ENCODE results near the gene LSM2.
A peak's percentile ranks its signal among the peaks of the same experiment; 100 is the strongest.
"Not testable (repeated sequence)": the region's sequence is repeated elsewhere in the genome, so short reads cannot be mapped to it uniquely, and the experiment has no call there.

The LSM2 gene

DNA sequence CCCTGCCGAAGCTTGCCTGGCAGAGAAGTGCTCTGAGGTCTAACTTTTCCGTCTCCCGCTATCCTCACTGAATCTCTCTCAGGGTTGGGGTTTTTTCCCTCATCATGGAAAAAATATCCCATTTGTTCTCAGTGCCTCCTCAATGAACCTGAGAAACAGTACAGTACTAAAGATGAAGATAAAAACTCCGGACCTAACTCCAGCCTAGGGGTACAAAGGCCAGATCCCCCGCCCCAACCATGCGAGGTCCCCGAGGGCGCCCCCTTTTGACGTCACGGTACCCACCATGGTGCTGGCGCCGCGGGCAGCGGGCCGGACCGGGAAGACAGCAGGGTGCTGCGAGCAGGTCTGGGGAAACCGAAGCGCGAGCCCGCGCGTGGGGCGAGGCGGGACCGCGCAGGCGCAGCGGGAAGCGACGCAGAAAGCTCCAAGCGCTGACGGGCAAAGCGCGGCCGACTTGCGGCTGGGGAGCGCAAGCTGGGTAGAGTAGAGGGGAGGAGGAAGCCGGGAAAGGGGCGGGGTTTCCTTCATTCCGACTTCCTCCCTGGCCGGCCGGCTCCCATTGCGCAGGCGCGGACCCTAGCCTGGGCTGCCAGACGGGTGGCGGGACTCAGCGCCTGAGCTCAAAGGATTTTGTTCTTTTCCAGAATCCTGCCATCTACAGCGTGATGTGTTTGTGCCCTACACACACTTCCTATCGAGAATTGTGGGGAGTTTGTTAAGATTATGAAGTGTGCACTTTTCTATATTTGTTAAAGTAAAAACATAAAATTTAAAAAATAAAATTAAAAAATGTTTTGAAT lies at the start of gene LSM2:
TSS of gene LSM2 (minus strand) at position 497 of the 803 bp plus-strand sequence. CDS start at position 288, 209 bp downstream.
- peak; percentile 96 for DNase-seq

GRCh38 chr6:31851980-31852718 lies 45.4 kb upstream of the LSM2 start:
- not testable (repeated sequence) for DNase-seq

GRCh38 chr6:31851485-31851832 lies 44.7 kb upstream of the LSM2 start:
- no peak for DNase-seq

- no peak for DNase-seq
Measured at GRCh38 chr6:31850765-31851484, 44.2 kb upstream of the LSM2 start.

GRCh38 chr6:31847276-31847978 lies 40.7 kb upstream of the LSM2 start:
- no peak for DNase-seq

- DNase-seq = no peak
Measured at GRCh38 chr6:31844507-31844906, 37.7 kb upstream of the LSM2 start.

DNA sequence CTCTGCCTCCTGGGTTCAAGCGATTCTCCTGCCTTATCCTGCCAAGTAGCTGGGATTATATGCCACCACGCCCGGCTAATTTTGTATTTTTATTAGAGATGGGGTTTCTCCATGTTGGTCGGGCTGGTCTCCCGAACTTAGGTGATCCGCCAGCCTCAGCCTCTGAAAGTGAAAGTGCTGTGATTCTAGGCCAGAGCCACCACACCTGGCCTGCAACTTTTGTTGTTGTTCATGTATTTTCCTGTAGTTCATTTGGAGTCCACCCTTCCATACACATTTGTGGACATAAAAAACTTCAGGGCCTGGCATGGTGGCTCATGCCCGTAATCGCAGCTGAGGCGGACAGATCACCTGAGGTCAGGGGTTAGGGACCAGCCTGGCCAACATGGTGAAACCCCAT lies 35.3 kb upstream of the LSM2 start:
- DNase-seq = no peak

GRCh38 chr6:31839779-31840126 lies 33.0 kb upstream of the LSM2 start:
- DNase-seq = not testable (repeated sequence)

- no peak for DNase-seq
Measured at GRCh38 chr6:31838968-31839367, 32.2 kb upstream of the LSM2 start.

- DNase-seq = not testable (repeated sequence)
Measured at GRCh38 chr6:31838114-31838553, 31.4 kb upstream of the LSM2 start.

- DNase-seq = no peak
Measured at GRCh38 chr6:31837369-31838113, 30.8 kb upstream of the LSM2 start.

GRCh38 chr6:31836474-31837368 lies 30.0 kb upstream of the LSM2 start:
- no peak for DNase-seq

- peak; percentile 42 for DNase-seq
Measured at GRCh38 chr6:31836047-31836473, 29.3 kb upstream of the LSM2 start.

DNA sequence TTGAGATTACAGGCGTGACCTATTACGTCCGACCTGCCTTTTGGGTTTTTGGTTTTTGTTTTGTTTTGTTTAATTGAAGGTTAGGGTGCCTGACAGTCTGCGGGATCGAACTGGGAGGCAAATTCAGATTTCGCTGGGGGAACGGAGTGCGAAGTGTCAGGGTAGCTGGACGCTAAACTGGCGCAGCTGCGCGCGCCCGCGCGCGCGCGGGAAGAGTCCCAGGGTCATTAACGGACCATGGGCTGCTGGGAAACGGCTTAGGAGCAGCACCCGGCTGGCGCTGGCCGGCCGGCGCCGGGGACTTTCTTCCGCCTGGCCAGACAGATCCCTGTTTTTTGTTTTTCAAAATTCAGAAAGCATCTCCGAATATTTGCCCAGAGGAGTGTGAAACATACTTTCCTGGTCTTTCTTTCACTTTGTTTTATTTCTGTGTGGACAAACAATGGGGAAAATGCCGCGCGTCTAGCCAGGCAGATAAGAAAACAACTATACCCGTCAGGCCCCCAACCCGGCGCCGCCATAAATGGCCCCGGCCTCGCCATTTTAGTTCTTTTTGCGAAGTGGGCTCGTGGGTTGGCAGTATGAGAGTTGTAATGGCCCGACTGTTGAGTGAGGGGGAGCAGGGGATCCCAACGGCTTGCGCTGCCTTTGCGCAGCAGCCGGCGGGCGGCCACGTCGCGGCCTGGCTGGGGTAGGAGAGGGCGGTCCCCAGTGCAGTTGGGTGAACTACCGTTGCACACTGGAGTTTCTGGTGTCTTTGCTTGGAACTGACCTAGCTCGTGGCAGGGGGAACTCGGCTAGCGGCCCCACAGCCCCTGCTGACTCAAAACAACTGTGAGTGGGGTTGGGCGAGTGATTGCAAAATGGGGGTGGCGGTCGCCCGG lies 27.8 kb upstream of the LSM2 start:
- DNase-seq = peak; percentile 86

GRCh38 chr6:31831350-31832215 lies 24.8 kb upstream of the LSM2 start:
- DNase-seq = no peak

- DNase-seq = no peak
Measured at GRCh38 chr6:31830886-31831335, 24.1 kb upstream of the LSM2 start.

- peak; percentile 42 for DNase-seq
Measured at GRCh38 chr6:31829633-31830283, 23.0 kb upstream of the LSM2 start.

All from NCI-H345 (cell line).